Right hindlimb (tissue), 1 donor: ENCODE results near the gene TRAPPC2.

Experiments used
- DNase-seq: peaks from one replicate; pipeline ENCODE4 v3.0.0-alpha.2; 2018

The TRAPPC2 gene

GRCh38 chrX:13664020-13664419 lies 70.4 kb downstream of the TRAPPC2 start:
- no peak for DNase-seq

GRCh38 chrX:13662355-13662791 lies 72.0 kb downstream of the TRAPPC2 start:
- no peak for DNase-seq
